ENCODE measurements around the gene NKAIN1. TPM values are rescaled to one million over a fixed set of nuclear protein-coding genes. Genes with fewer than 3 reads are reported as not detected.

NKAIN1 gene
- polyA plus RNA-seq, 1 donor (not counting 4 experiments of a cell fraction or from before 2014, with no cell fraction given): not detected

DNA sequence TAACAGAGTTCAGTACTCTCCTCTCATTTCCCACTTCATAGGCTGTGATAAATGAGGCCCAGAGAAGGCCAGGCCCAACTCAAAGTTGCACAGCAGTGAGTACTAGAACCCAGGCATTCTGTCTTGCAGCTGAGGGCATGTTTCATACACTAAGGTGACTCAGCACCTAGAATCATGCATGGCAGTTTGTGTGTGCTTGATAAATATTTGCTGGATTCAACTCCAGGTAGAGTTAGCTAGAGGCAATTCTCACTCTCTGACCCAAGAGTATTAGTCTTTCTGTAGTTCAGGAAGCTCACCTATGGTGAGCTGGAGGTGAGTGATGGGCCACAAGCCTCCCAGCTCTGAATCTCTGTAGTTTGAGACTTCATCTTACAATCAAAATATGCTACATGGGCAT lies 10.7 kb downstream of the NKAIN1 start:
- Histone ChIP-seq H3K4me3 (ENCODE audit: control insufficient read depth in 2 of 3, extremely low read depth in 1 of 3, insufficient read depth in 2 of 3, low read depth in 1 of 3, low read length in 3 of 3) (no peak overlapping the region), H3K27me3 (ENCODE audit: control insufficient read depth, extremely low read depth, insufficient read depth, low read length) (peaks cover 8% of the 10 kb centered on the region), H3K9me1 (ENCODE audit: control insufficient read depth, extremely low read depth, insufficient read depth, low read length) (no peaks in the 10 kb centered on the region), H3K9ac (ENCODE audit: control insufficient read depth, extremely low read depth, insufficient read depth, low read length) (no peak overlapping the region), H3K9me3 (ENCODE audit: control insufficient read depth, low read depth, low read length) (no peaks in the 10 kb centered on the region), H3K4me2 (ENCODE audit: control insufficient read depth, extremely low read depth, insufficient read depth, low read depth, low read length) (no peak overlapping the region), H2AFZ (ENCODE audit: control insufficient read depth, low read length) (no peak overlapping the region), H4K20me1 (ENCODE audit: control insufficient read depth, extremely low read depth, insufficient read depth, low read length) (no peaks in the 10 kb centered on the region), H3K79me2 (ENCODE audit: control insufficient read depth, insufficient read depth, low read length) (no peaks in the 10 kb centered on the region), H3K36me3 (ENCODE audit: control insufficient read depth in 2 of 2, extremely low read depth in 1 of 2, insufficient read depth in 2 of 2, low read length in 2 of 2) (no peaks in the 10 kb centered on the region), H3K27ac (ENCODE audit: control insufficient read depth, insufficient read depth, low read length) (no peak overlapping the region), H3K4me1 (ENCODE audit: control insufficient read depth, extremely low read depth, insufficient read depth, low read length) (no peaks in the 10 kb centered on the region)
- TF ChIP-seq, protein P1, sequence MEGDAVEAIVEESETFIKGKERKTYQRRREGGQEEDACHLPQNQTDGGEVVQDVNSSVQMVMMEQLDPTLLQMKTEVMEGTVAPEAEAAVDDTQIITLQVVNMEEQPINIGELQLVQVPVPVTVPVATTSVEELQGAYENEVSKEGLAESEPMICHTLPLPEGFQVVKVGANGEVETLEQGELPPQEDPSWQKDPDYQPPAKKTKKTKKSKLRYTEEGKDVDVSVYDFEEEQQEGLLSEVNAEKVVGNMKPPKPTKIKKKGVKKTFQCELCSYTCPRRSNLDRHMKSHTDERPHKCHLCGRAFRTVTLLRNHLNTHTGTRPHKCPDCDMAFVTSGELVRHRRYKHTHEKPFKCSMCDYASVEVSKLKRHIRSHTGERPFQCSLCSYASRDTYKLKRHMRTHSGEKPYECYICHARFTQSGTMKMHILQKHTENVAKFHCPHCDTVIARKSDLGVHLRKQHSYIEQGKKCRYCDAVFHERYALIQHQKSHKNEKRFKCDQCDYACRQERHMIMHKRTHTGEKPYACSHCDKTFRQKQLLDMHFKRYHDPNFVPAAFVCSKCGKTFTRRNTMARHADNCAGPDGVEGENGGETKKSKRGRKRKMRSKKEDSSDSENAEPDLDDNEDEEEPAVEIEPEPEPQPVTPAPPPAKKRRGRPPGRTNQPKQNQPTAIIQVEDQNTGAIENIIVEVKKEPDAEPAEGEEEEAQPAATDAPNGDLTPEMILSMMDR (optimal IDR thresholded peaks at IDR 0.05 in 1 of 3, IDR thresholded peaks at IDR 0.05 in 1 of 3, conservative IDR thresholded peaks at IDR 0.05 in 1 of 3; ENCODE audit: extremely low read depth in 1 of 3, insufficient read depth in 2 of 3, low read length in 3 of 3): no peak
- TF ChIP-seq EZH2 (IDR thresholded peaks at IDR 0.05; ENCODE audit: low read length): no peak
- DNase-seq (ENCODE audit: low read depth, low spot score): no peak
- peak; percentile 83 for FAIRE-seq
- dilution Hi-C loops (cut with MboI; ENCODE audit: extremely low pct_ligation_motif_present, low sequenced_read_pairs): no loop called here

DNA sequence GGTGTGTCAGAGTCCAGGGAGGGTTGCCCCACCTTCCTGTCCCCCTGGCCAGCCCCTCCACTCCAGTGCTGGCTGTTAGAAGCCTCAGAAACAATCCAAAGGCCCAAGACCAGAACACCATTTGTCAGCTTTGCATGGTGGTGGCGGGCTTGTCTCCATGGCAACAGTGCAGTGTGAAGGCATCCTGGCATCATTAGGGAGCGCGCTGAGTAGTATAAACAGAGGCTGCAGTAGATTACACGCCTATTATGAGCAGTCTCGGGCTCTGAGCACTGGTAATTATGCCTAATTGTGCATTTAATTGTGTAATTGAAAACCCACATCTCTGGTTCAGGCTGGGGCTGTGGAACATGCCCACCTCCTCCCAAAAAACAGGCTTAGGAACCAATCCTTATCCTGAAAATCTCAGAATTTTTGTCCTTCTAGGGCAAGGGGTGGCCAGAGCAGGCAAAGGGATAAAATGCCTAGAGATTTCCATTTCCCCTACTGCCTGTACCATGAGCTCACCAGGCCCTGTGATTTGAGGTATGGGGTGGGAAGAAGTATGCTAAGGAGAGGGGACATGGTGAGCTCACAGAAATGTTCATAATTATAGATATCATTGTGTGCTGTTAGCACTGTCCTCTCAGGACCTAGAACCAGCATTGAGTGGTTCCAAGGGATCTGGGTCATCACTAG lies 11.7 kb downstream of the NKAIN1 start:
- no peaks in the 10 kb centered on the region for H3K36me3 ChIP-seq (ENCODE audit: control insufficient read depth in 2 of 2, extremely low read depth in 1 of 2, insufficient read depth in 2 of 2, low read length in 2 of 2)
- no peak overlapping the region for H3K4me3 ChIP-seq (ENCODE audit: control insufficient read depth in 2 of 3, extremely low read depth in 1 of 3, insufficient read depth in 2 of 3, low read depth in 1 of 3, low read length in 3 of 3)
- H3K4me2 ChIP-seq (ENCODE audit: control insufficient read depth, extremely low read depth, insufficient read depth, low read depth, low read length): no peak overlapping the region
- DNase-seq (ENCODE audit: low read depth, low spot score): no peak
- dilution Hi-C loops (cut with MboI; ENCODE audit: extremely low pct_ligation_motif_present, low sequenced_read_pairs): no loop called here
- no peak for TF ChIP-seq EZH2 (IDR thresholded peaks at IDR 0.05; ENCODE audit: low read length)
- TF ChIP-seq, protein P1 (optimal IDR thresholded peaks at IDR 0.05 in 1 of 3, IDR thresholded peaks at IDR 0.05 in 1 of 3, conservative IDR thresholded peaks at IDR 0.05 in 1 of 3; ENCODE audit: extremely low read depth in 1 of 3, insufficient read depth in 2 of 3, low read length in 3 of 3): no peak
- peaks cover 13% of the 10 kb centered on the region for H3K27me3 ChIP-seq (ENCODE audit: control insufficient read depth, extremely low read depth, insufficient read depth, low read length)
- no peak overlapping the region for H2AFZ ChIP-seq (ENCODE audit: control insufficient read depth, low read length)
- no peaks in the 10 kb centered on the region for H4K20me1 ChIP-seq (ENCODE audit: control insufficient read depth, extremely low read depth, insufficient read depth, low read length)
- H3K9me3 ChIP-seq (ENCODE audit: control insufficient read depth, low read depth, low read length): no peaks in the 10 kb centered on the region
- no peaks in the 10 kb centered on the region for H3K4me1 ChIP-seq (ENCODE audit: control insufficient read depth, extremely low read depth, insufficient read depth, low read length)
- no peak for FAIRE-seq
- no peak overlapping the region for H3K9ac ChIP-seq (ENCODE audit: control insufficient read depth, extremely low read depth, insufficient read depth, low read length)
- H3K9me1 ChIP-seq (ENCODE audit: control insufficient read depth, extremely low read depth, insufficient read depth, low read length): no peaks in the 10 kb centered on the region
- no peaks in the 10 kb centered on the region for H3K79me2 ChIP-seq (ENCODE audit: control insufficient read depth, insufficient read depth, low read length)
- no peak overlapping the region for H3K27ac ChIP-seq (ENCODE audit: control insufficient read depth, insufficient read depth, low read length)
